ENCODE data around the gene N4BP3. TPM values are rescaled to one million over a fixed set of nuclear protein-coding genes. Genes with fewer than 3 reads are reported as not detected.

The N4BP3 gene
- total RNA-seq, 1 experiment from 2014 or later = 0.06 TPM

DNA sequence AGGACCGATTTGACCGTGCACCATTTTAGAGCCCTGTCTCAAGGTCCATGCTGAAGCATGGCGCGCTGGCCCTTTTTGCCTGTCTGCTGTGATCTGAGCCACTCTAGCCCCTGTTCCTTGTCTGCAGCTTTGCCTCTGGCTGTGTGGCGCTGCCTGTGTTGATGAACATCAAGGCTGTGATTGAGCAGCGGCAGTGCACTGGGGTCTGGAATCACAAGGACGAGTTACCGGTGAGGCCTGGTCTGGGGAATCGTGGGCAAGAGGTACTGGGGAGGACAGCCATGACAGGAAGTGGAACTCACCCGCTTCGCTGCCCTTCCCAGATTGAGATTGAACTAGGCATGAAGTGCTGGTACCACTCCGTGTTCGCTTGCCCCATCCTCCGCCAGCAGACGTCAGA, 34.1 kb downstream of the N4BP3 start:
- DNase-seq (ENCODE audit: low read depth) = no peak

DNA sequence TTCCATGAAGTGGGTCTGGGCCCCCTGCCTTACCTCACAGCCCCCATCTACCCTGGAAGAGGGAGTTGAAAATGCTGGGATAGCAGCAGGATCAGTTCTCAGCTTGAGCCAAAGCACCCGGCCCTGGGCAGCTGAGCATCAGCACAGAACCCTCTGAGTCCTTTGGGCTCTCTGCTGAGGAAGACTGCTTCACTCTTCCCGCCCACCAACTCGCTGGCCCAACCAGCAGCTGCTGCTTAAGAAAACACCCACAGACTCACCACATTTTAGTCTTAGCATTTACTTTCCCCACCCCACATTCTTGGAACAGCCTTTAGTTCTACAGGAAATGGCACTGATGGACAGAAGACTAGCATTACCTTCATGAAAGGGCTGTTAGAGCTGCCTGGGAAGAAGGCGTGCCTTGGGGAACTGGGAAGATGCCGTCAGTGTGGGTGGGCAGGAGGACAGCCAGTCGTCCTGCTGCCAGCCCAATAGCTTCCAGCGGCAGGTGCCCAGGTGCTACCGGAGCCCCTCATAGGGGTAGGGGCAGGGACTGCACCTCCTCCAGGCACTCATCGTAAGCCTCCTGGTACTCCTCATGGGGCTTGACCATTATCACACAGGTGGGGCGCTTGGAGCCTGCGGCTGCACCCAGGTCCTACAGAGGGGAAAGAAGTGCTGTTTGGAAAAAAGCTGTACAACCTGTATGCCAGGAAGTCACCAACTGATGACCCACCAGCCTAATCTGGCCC, 36.0 kb downstream of the N4BP3 start:
- DNase-seq (ENCODE audit: low read depth) = no peak

DNA sequence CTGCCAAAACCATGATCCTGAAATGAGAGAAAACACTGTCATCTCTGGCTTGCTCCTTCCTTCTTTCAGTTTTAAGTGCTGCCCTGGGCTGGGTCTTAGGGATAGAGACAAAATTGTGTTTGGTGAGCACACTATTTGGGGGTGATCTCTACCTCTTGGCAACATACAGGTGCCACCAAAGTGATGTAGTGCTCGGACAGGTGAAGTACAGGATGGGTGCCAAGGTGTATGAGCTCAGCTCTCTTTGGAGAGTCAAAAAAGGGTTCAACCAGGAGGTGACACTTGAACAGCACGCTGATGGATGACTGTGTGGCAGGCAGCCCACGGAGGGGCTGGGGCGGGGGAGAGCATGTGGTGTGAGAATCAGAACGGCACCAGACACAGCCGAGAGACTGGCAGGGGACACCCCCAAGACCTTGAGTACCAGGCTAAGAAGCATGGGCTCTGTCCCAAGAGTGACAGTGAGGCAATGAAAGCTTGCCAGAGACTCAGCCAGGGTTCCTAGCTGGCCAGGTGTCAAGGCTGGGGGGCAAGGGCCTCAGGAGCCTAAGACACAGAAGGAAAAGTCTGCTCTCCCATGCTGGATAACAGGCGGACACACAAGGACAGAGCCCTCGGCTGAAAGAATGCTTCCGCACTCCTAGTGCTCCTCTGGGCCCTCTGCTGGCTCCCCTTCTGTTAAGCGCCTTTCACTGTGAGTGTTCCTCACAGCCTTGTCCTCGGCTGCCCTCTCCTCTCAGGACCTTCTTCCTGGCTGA, 37.8 kb downstream of the N4BP3 start:
- DNase-seq (ENCODE audit: low read depth) = no peak

DNA sequence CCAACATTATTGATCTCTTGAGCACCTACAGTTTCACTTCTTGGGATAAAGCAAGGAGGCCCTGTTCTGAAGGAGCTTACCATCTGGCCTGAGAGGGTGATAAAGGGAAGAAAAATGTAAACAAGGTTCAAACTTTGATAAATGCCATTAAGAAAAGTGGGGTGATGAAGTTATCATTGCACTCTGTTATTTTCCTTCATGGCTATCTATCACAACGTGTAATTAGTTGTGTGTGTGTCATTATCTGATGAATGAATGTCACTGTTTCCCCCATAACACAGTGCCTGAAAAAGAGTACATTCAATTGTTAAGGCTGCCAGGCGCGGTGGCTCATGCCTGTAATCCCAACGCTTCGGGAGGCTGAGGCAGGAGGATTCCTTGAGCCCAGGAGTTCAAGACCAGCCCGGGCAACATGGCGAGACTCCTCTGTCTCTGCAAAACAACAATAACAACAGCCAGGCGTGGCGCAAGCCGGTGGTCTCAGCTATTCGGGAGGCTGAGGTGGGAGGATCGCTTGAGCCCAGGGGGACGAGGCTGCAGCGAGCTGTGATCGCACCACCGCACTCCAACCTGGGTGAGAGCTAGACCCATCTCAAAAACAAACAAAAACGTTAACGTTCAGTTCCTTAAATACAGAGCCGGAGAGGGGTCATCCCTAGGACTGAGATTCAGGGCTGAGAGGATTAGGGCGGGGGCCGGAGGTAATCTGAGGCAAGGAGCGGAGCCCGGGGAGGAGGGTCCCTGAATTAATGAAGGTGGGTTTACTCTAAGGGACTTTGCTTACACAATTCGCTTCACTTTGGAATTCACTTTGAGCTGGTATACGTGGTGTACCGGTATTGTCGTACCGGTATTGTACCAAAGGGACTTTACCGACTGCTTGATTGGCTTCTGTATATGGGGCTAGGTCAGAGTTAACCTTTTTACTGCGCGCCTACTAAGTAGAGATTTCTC, 39.4 kb downstream of the N4BP3 start:
- DNase-seq (ENCODE audit: low read depth) = no peak

DNA sequence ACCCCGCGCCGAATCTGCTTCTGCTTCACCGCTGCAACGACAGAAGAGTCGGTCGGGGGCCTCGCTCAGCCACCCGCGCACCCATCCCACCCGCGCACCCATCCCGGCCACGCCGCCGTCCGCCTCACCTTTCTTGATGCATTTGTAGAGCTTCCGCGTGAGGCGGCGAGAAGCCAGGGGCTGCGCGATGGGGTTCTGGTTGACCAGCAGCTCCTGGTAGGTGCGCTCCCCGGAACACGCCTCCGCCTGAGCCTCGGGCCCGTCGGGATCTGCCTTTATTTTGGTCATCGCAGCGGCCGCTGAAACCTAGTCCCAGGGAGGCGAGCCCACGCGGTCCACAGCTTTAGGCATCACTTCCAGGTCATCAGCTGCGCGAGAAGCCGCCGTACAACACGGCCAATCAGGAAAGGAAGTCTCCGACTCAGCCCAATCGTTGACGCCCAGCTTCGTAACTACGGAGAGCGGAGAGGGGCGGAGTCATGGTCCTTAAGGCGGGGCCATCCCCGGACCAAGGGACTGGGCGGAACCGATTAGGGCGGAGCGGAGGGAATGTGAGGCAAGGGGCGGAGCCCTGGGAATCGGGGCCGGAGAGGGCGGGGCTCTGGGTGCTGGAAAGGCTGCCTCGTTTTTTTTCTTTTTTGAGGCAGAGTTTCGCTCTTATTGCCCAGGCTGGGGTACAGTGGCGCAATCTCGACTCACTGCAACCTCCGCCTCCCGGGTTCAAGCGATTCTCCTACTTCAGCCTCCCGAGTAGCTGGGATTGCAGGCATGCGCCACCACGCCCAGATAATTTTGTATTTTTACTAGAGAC, 40.4 kb downstream of the N4BP3 start, which contains the start of gene NHP2:
Gene NHP2 (minus strand): TSS at position 356 of the 811 bp plus-strand sequence. CDS start 68 bp downstream, at position 288.
- DNase-seq (ENCODE audit: low read depth) = peak; percentile 98

DNA sequence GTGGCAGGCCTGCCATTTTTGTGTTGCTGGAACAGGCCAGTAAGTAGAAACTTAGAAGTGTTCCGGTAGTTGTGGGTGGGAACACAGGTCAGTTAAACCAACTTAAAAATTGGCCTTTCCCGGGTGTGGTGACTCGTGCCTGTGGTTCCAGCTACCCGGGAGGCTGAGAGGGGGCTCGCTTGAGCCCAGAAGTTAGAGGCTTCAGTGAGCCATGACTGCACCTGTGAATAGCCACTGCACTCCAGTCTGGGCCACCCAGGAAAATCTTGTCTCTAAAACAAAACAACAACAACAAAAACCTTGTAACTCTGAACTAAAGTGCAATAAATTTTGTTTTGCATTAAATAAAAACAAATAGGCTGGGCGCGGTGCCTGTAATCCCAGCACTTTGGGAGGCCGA, 41.7 kb downstream of the N4BP3 start:
- DNase-seq (ENCODE audit: low read depth) = peak; percentile 19

DNA sequence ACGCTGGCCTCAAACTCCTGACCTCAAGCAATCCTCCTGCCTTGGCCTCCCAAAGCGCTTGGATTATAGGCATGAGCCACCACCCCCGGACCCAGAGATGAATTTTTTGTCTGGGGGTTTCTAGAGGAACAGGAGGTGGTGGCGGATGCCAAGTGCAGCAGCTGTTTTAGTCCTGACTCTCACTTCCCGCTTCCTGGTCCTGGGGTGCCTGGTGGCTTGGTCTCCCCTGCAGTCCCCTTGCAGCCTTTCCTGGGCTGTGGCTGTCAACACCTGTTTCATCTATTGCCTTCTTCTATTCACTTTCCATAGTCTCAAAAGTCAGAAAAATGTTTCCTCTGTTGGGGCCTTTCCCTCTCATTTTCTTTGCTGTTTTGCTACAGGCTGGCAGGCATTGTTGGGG, 46.8 kb downstream of the N4BP3 start:
- DNase-seq (ENCODE audit: low read depth) = no peak

DNA sequence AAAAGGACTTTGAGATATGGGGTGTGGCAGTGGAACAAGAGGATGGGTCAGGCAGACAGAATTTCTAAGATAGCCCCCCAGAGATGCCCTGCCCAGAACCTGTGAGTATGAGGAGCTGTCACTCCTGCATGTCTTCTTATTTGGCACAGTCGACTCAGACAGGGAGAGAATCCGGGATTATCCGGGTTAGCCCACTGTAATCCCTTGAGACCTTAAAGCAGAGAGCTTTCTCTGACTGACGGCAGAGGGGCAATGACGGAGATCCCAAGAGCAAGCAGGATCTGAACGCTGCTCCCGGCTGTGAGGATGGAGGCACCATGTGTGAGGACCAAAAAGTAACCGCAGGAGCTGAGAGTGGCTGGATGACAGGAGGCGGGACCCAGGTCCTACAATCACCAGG, 49.1 kb downstream of the N4BP3 start:
- DNase-seq (ENCODE audit: low read depth) = no peak

DNA sequence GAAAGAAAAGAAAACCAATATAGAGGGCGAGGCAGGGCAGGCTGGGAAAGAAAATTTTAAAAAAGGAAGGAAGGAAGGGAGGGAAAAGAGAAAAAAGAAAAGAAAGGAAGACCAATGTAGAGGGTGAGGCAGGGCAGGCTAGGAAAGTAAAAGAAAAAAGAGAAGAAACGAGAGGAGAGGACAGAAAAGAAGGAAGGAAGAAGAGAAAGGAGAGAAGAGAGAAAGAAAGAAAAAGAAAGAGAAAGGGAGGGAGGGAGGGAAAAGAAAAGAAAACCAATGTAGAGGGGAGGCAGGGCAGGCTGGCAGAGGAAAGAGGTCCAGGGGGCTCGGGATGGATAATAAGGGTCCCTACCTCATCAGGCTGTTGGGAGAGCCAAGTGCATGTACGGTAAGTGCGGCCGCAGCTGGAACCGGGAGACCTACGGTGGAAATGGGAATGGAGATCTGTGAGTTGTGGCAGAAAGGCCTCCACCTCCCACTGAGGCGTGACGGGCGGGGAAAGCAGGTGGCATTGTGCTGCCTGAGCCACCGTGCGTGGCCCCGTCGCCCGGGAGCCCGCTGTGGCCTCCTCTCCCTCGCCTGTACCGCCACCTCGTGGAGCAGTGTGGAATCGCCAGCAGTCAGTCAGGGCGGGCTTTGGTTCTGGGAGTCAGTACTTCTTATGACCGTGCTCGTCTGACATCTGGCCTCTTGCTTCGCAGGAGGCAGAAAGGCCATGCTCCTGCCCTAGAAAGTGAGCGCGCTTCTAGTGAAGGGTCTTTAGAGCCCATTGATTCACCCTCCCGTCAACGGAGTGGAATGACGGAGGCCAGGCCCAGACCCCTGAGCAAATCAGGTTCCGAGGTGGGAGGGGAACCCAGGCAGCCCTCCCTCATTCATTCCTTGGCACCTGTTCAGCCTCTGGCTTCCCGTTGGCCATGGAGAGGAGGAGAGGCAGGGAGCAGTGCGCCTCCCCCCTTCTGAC, 50.7 kb downstream of the N4BP3 start:
- peak; percentile 61 for DNase-seq (ENCODE audit: low read depth)

DNA sequence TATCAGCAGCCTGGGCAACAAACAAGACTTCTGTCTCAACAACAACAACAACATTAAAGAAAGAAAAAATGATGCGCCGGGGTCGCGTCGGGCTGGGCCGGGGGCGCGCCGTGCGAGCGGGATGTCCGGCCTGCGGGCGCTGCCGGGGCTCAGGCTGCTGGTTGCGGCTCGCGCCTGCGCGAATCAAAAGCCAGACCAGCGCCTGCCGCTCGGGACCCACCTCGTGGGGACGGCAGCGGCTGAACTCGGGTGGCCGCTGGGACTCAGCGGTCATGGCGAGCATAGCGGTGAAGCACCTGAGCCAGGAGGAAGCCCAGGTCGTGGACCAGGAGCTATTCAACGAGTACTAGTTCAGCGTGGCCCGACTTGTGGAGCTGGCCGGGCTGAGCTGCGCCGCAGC, 52.2 kb downstream of the N4BP3 start:
- no peak for DNase-seq (ENCODE audit: low read depth)

DNA sequence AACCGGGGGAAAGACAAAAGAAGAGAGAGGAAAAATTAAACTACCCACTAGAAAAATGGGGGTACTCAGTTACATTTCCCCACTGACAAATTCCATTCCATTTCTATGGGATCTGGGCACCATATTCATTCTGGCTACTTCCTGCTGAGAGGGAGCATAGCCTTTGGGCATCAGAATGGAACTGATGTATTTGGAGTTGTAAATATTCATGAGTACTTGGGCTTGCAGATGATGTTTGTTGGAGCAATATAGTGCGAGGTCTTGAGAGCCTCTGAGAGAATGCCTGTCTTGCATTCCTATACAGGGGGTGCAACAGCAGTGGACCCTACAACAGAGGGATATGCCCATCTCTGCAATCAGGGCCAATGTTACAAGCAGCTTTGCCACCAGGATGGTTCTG, 57.1 kb downstream of the N4BP3 start:
- DNase-seq (ENCODE audit: low read depth) = no peak

DNA sequence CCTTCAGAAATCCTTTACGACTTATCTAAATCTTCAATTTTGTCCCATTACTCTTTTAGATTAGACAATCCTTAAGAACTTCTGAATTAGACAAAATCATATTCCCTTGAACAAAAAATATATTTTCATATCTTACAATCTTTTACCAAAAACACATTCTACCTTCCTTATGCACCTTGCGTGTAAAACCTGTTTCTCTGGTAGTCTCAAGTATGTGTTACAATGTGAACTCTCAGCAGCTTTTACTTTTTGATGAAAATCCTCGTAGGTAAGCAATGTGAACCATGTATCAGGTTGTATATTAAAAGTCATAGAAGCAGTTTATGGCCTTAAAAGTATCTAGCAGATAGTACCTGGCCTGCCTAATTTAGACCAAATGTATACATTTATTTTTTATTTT, 61.1 kb downstream of the N4BP3 start:
- no peak for DNase-seq (ENCODE audit: low read depth)

Other genes starting within 250 kb of the N4BP3 start
- gene PROP1, start 117.3 kb upstream of the N4BP3 start, total RNA-seq (2014; rRNA removed) = not detected in 2 replicates
- gene RMND5B, start 17.5 kb downstream of the N4BP3 start, total RNA-seq (2014; rRNA removed) = 12.0 and 14.4 TPM in 2 replicates
- gene NHP2, start 40.4 kb downstream of the N4BP3 start, total RNA-seq (2014; rRNA removed) = 404 and 428 TPM in 2 replicates
- not detected in 2 replicates for gene GMCL2, start 73.8 kb downstream of the N4BP3 start, total RNA-seq (2014; rRNA removed)
- gene HNRNPAB, start 91.0 kb downstream of the N4BP3 start, total RNA-seq (2014; rRNA removed) = 145 TPM in 2 replicates
- gene PHYKPL, start 119.3 kb downstream of the N4BP3 start, total RNA-seq (2014; rRNA removed) = 13.8 and 17.7 TPM in 2 replicates

Data from LHCN-M2 (cell line).